WTC11 (cell line): ENCODE measurements around the gene CRY2. TPM values are rescaled to one million over a fixed set of nuclear protein-coding genes. Genes with fewer than 3 reads are reported as not detected.
A peak's percentile ranks its signal among the peaks of the same experiment; 100 is the strongest.

Experiments used
- ATAC-seq: fragments of 200-7000 bp; cut with Tn5 transposase; 2 replicates; pipeline ENCODE4 v1.10.0; 2021; ENCODE audit warnings: mild to moderate bottlenecking, moderate library complexity
- CTCF ChIA-PET: fragments of 300-600 bp; sonication (Branson Sonifier 250); formaldehyde crosslinking; loops from one replicate; lab custom pipeline; 2021; ENCODE audit warnings: antibody characterized with exemption; lab: Charles Lee
- POLR2A ChIA-PET: fragments of 350-600 bp; sonication (Branson Sonifier 250); formaldehyde crosslinking; loops from one replicate; lab custom pipeline; 2021; ENCODE audit warnings: antibody characterized with exemption; lab: Charles Lee
- DNase-seq: peaks from one replicate; pipeline ENCODE4 v3.0.0; 2021; ENCODE audit warnings: low spot score
- H3K27ac Mint-ChIP-seq: 2 replicates; pipeline ENCODE4 v1.8.0; 2021; ENCODE audit warnings: mixed read lengths
- H3K27me3 Mint-ChIP-seq: 2 replicates; pipeline ENCODE4 v1.8.0; 2021; ENCODE audit warnings: low read depth, mild to moderate bottlenecking, moderate library complexity, mixed read lengths
- H3K36me3 Mint-ChIP-seq: 2 replicates; pipeline ENCODE4 v1.8.0; 2021; ENCODE audit warnings: mixed read lengths
- H3K4me1 Mint-ChIP-seq: 2 replicates; pipeline ENCODE4 v1.8.0; 2022; ENCODE audit warnings: mixed read lengths
- H3K4me3 Mint-ChIP-seq: 2 replicates; pipeline ENCODE4 v1.8.0; 2021; ENCODE audit warnings: mild to moderate bottlenecking, moderate library complexity, mixed read lengths
- H3K9me3 Mint-ChIP-seq: 2 replicates; pipeline ENCODE4 v1.8.0; 2021; ENCODE audit warnings: mixed read lengths
- FOXK1 ChIP-seq: sonication (generic); formaldehyde crosslinking; IDR thresholded peaks from 2 replicates; pipeline ENCODE4 v1.8.0; 2022; ENCODE audit warnings: mild to moderate bottlenecking, moderate library complexity, missing genetic modification reagents
- KAT7 ChIP-seq: sonication (generic); formaldehyde crosslinking; IDR thresholded peaks from 2 replicates; pipeline ENCODE4 v1.8.1; 2023; ENCODE audit warnings: missing genetic modification reagents, mild to moderate bottlenecking, borderline replicate concordance
- MYBL2 ChIP-seq: sonication (generic); formaldehyde crosslinking; IDR thresholded peaks from 2 replicates; pipeline ENCODE4 v1.8.1; 2023; ENCODE audit warnings: mild to moderate bottlenecking, moderate library complexity, missing genetic modification reagents
- TEAD1 ChIP-seq: sonication (generic); formaldehyde crosslinking; IDR thresholded peaks from 2 replicates; pipeline ENCODE4 v1.8.0; 2022; ENCODE audit warnings: mild to moderate bottlenecking, missing genetic modification reagents
- ZNF317 ChIP-seq: sonication (generic); formaldehyde crosslinking; IDR thresholded peaks from 2 replicates; pipeline ENCODE4 v1.8.1; 2023; ENCODE audit warnings: low read depth, mild to moderate bottlenecking, moderate library complexity, missing genetic modification reagents, borderline replicate concordance
- ZNF416 ChIP-seq: fragments of 250-450 bp; sonication (Bioruptor Pico); IDR thresholded peaks from 2 replicates; pipeline ENCODE4 v1.9.0; 2021; ENCODE audit warnings: mild to moderate bottlenecking, inconsistent platforms
- ZSCAN18 ChIP-seq: fragments of 250-450 bp; sonication (Bioruptor Pico); IDR thresholded peaks from 2 replicates; pipeline ENCODE4 v2.1.2; 2022; ENCODE audit warnings: mild to moderate bottlenecking, moderate library complexity
- total RNA-seq: library from RNA; stranded (reverse); gene quantifications from 3 replicates; pipeline ENCODE4 v1.2.3, GENCODE V29; 2021

CRY2 gene
- total RNA-seq, 1 experiment from 2014 or later: 18.3 TPM

GRCh38 chr11:45932217-45932616 lies 84.9 kb downstream of the CRY2 start:
- TF ChIP-seq ZNF416 (CRISPR knock-in tag) (no peak), KAT7 (CRISPR knock-in tag) (no peak), ZSCAN18 (CRISPR knock-in tag) (no peak), ZNF317 (CRISPR knock-in tag) (no peak), TEAD1 (CRISPR knock-in tag) (no peak), MYBL2 (CRISPR knock-in tag) (no peak), FOXK1 (CRISPR knock-in tag) (no peak)
- ATAC-seq: no peak
- Mint-ChIP-seq H3K4me1 (no peaks in the 10 kb centered on the region; the same call in 1 of the 2 replicates), H3K4me3 (no peak overlapping the region), H3K36me3 (peaks cover 25% of the 10 kb centered on the region), H3K27ac (0 out of 2 replicates have a peak overlapping the region, but pooled peaks have one; percentile 89), H3K9me3 (no peaks in the 10 kb centered on the region), H3K27me3 (no peaks in the 10 kb centered on the region; the same call in 1 of the 2 replicates)
- ChIA-PET POLR2A (interaction anchor here (0.5 to 0.6 kb wide), 2 partner anchors 8 to 48 kb away, joined by 3 to 4 read pairs; no protein-coding TSS in a partner anchor), CTCF (interaction anchor here (0.7 kb wide), 1 partner anchor 74 kb away, joined by 4 read pairs; no protein-coding TSS in a partner anchor)
- DNase-seq: no peak

Other genes with a start within 250 kb of the CRY2 start
- gene CHST1, start 181.9 kb upstream of the CRY2 start, total RNA-seq: 2.4 to 2.6 TPM (median 2.4 TPM) in 3 replicates
- gene SLC35C1, start 42.3 kb upstream of the CRY2 start, total RNA-seq: 10.4 to 14.3 TPM (median 12.1 TPM) in 3 replicates
- 31.6 to 34.1 TPM (median 32.4 TPM) in 3 replicates for gene MAPK8IP1, start 38.2 kb downstream of the CRY2 start, total RNA-seq
- gene FREY1, start 59.8 kb downstream of the CRY2 start, total RNA-seq: 1.6 to 2.1 TPM (median 1.8 TPM) in 3 replicates
- gene PEX16, start 70.4 kb downstream of the CRY2 start, total RNA-seq: 35.8 to 39.3 TPM (median 36.0 TPM) in 3 replicates
- gene LARGE2, start 75.2 kb downstream of the CRY2 start, total RNA-seq: 124 to 132 TPM (median 126 TPM) in 3 replicates